Measurements from ENCODE around the gene IRGQ.

Gene IRGQ

DNA sequence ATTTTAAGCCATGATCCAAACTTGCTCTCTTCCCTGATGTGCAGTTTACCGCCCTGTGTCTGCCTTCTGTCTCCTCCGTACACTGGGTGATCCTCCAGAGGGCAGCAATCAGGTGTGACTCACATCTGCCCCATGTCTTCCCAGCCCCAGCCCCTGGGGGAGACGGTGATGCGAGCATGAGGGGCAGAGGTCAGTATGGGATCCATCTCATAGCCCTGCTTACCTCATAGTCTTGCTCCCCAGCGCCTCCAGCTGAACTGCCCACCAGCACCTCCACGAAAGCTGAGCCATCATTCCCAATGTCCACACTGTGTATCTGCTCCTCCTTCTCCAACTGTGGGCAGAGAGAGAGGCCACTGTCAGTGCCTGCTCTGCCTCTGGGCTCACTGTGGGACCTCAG is 35.2 kb downstream of the IRGQ start:
- peaks cover 14% of the 10 kb centered on the region; the same call in 1 of the 2 replicates for H3K36me3 ChIP-seq (ENCODE audit: insufficient read depth, low read length)

DNA sequence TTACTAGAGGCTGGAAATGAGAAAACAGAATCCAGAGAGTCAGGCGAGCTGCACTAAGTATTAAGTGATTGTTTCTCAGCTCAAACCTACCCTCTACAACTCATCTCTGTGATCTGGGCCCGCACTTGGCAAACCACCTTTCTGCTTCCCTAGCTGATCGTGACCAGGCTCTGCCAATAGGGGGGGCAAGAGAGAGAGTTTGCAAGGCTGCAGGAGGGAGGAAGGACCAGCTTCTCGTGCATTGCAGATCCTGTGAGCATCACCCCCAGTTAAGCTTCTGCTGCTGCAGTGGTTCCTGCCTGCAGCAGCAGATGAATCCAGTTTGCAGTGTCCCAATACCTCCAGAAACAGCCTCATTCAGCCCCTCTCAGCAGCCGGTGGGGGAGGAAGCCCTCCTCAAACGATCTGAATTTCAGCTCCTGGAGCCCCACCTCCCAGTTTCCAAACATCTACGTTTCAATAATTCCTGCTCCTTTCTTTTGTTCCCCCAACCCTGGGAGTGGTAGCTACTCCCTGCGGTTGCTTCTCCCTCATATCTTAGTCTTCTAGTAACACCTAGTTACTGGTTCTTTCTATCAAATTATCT is 40.7 kb downstream of the IRGQ start:
- peaks cover 40% of the 10 kb centered on the region for H3K36me3 ChIP-seq (ENCODE audit: insufficient read depth, low read length)

More for the DNA sequence above, 35.2 kb downstream of the IRGQ start:
- Histone ChIP-seq H3K9me2 (ENCODE audit: low read depth, low read length) (no peaks in the 10 kb centered on the region), H3K27ac (ENCODE audit: low read depth, low read length, poor library complexity, severe bottlenecking) (no peak overlapping the region), H3K4me1 (ENCODE audit: insufficient read depth, low read length, severe bottlenecking) (peaks cover 28% of the 10 kb centered on the region), H3K4me3 (ENCODE audit: low read depth, low read length, poor library complexity, severe bottlenecking) (no peak overlapping the region), H4K20me1 (ENCODE audit: insufficient read depth, low read length) (no peaks in the 10 kb centered on the region), H3F3A (ENCODE audit: insufficient read depth, low read length) (no peaks in the 10 kb centered on the region), H3K9ac (ENCODE audit: low read length) (no peak overlapping the region), H3K9me3 (ENCODE audit: low read length) (no peaks in the 10 kb centered on the region), H2AFZ (ENCODE audit: low read length) (no peak overlapping the region), H3K4me2 (ENCODE audit: low read length) (no peak overlapping the region), H3K27me3 (ENCODE audit: insufficient read depth, low read length) (no peaks in the 10 kb centered on the region), H3K79me2 (ENCODE audit: insufficient read depth, low read length) (no peaks in the 10 kb centered on the region)
- TF ChIP-seq, protein P1, sequence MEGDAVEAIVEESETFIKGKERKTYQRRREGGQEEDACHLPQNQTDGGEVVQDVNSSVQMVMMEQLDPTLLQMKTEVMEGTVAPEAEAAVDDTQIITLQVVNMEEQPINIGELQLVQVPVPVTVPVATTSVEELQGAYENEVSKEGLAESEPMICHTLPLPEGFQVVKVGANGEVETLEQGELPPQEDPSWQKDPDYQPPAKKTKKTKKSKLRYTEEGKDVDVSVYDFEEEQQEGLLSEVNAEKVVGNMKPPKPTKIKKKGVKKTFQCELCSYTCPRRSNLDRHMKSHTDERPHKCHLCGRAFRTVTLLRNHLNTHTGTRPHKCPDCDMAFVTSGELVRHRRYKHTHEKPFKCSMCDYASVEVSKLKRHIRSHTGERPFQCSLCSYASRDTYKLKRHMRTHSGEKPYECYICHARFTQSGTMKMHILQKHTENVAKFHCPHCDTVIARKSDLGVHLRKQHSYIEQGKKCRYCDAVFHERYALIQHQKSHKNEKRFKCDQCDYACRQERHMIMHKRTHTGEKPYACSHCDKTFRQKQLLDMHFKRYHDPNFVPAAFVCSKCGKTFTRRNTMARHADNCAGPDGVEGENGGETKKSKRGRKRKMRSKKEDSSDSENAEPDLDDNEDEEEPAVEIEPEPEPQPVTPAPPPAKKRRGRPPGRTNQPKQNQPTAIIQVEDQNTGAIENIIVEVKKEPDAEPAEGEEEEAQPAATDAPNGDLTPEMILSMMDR (IDR thresholded peaks at IDR 0.05; ENCODE audit: low read length) = no peak; the same call in 1 of the 2 replicates
- TF ChIP-seq EZH2 (IDR thresholded peaks at IDR 0.05; ENCODE audit: borderline replicate concordance, low read length) = no peak

DNA sequence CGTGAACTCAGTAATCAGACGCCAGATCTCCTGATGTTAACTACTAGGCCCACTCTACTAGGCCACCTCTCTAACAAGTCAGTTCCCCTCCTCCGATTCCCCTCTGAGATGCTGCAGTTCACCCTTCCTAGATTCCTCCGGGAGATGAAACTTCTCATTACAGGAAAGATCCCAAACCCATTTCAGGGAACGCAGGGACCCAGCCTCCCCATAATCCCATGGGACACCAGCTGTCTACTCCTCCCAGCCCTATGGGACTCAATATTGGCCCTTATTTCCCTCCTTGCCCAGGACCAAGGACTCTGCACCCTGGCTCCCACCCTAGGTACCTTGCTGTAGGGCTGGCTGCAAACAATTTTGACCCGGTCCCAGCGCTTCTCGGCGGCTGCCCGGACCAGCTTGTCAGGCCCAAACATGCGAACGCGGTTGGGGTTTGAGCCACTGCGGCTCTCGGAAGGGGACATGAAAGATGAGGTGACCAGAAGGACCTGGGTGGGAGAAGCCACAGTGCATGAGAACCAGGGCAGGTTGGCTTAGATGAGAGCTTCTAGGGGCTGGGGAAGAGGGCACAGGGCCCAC is 41.5 kb downstream of the IRGQ start:
- H3K9ac ChIP-seq (ENCODE audit: low read length) = no peak overlapping the region
- no peaks in the 10 kb centered on the region for H3K9me2 ChIP-seq (ENCODE audit: low read depth, low read length)
- no peak overlapping the region for H3K4me3 ChIP-seq (ENCODE audit: low read depth, low read length, poor library complexity, severe bottlenecking)
- H3F3A ChIP-seq (ENCODE audit: insufficient read depth, low read length) = no peaks in the 10 kb centered on the region
- no peaks in the 10 kb centered on the region for H3K27me3 ChIP-seq (ENCODE audit: insufficient read depth, low read length)
- peaks cover 44% of the 10 kb centered on the region for H3K36me3 ChIP-seq (ENCODE audit: insufficient read depth, low read length)
- TF ChIP-seq, protein P1 (IDR thresholded peaks at IDR 0.05; ENCODE audit: low read length) = no peak
- TF ChIP-seq EZH2 (IDR thresholded peaks at IDR 0.05; ENCODE audit: borderline replicate concordance, low read length) = no peak
- no peak overlapping the region for H3K27ac ChIP-seq (ENCODE audit: low read depth, low read length, poor library complexity, severe bottlenecking)
- no peaks in the 10 kb centered on the region for H3K79me2 ChIP-seq (ENCODE audit: insufficient read depth, low read length)
- H3K9me3 ChIP-seq (ENCODE audit: low read length) = no peaks in the 10 kb centered on the region
- no peak overlapping the region for H2AFZ ChIP-seq (ENCODE audit: low read length)
- H3K4me1 ChIP-seq (ENCODE audit: insufficient read depth, low read length, severe bottlenecking) = no peaks in the 10 kb centered on the region
- no peaks in the 10 kb centered on the region for H4K20me1 ChIP-seq (ENCODE audit: insufficient read depth, low read length)
- H3K4me2 ChIP-seq (ENCODE audit: low read length) = no peak overlapping the region

More for the DNA sequence above, 40.7 kb downstream of the IRGQ start:
- H3K9ac ChIP-seq (ENCODE audit: low read length) = no peak overlapping the region
- no peaks in the 10 kb centered on the region for H3F3A ChIP-seq (ENCODE audit: insufficient read depth, low read length)
- no peak overlapping the region for H3K4me2 ChIP-seq (ENCODE audit: low read length)
- no peaks in the 10 kb centered on the region for H4K20me1 ChIP-seq (ENCODE audit: insufficient read depth, low read length)
- H3K9me3 ChIP-seq (ENCODE audit: low read length) = no peaks in the 10 kb centered on the region
- no peaks in the 10 kb centered on the region for H3K4me1 ChIP-seq (ENCODE audit: insufficient read depth, low read length, severe bottlenecking)
- H3K27ac ChIP-seq (ENCODE audit: low read depth, low read length, poor library complexity, severe bottlenecking) = no peak overlapping the region
- H2AFZ ChIP-seq (ENCODE audit: low read length) = no peak overlapping the region
- no peak overlapping the region for H3K4me3 ChIP-seq (ENCODE audit: low read depth, low read length, poor library complexity, severe bottlenecking)
- no peaks in the 10 kb centered on the region for H3K27me3 ChIP-seq (ENCODE audit: insufficient read depth, low read length)
- H3K9me2 ChIP-seq (ENCODE audit: low read depth, low read length) = no peaks in the 10 kb centered on the region
- TF ChIP-seq, protein P1 (IDR thresholded peaks at IDR 0.05; ENCODE audit: low read length) = peak; percentile 89
- no peak for TF ChIP-seq EZH2 (IDR thresholded peaks at IDR 0.05; ENCODE audit: borderline replicate concordance, low read length)
- H3K79me2 ChIP-seq (ENCODE audit: insufficient read depth, low read length) = no peaks in the 10 kb centered on the region

All from OCI-LY1 (cell line).